AG10803 (cell line): Measurements from ENCODE around the gene FGD5.

Experiments used
- DNase-seq: peaks from one replicate; pipeline ENCODE4 v3.0.0; 2010; ENCODE audit warnings: low read depth
- H3K4me3 ChIP-seq: 2 replicates; pipeline ENCODE4 v1.5.1; 2011; ENCODE audit warnings: mild to moderate bottlenecking, low read length, control low read depth
- TF ChIP-seq, protein P1 (sequence below): conservative IDR thresholded peaks from 2 replicates; pipeline ENCODE4 v1.5.1; 2011; ENCODE audit warnings: mild to moderate bottlenecking, low read length, control low read depth, inconsistent platforms

Gene FGD5

GRCh38 chr3:14923476-14923875 lies 104.7 kb downstream of the FGD5 start:
- TF ChIP-seq, protein P1, sequence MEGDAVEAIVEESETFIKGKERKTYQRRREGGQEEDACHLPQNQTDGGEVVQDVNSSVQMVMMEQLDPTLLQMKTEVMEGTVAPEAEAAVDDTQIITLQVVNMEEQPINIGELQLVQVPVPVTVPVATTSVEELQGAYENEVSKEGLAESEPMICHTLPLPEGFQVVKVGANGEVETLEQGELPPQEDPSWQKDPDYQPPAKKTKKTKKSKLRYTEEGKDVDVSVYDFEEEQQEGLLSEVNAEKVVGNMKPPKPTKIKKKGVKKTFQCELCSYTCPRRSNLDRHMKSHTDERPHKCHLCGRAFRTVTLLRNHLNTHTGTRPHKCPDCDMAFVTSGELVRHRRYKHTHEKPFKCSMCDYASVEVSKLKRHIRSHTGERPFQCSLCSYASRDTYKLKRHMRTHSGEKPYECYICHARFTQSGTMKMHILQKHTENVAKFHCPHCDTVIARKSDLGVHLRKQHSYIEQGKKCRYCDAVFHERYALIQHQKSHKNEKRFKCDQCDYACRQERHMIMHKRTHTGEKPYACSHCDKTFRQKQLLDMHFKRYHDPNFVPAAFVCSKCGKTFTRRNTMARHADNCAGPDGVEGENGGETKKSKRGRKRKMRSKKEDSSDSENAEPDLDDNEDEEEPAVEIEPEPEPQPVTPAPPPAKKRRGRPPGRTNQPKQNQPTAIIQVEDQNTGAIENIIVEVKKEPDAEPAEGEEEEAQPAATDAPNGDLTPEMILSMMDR = no peak
- no peak for DNase-seq

DNA sequence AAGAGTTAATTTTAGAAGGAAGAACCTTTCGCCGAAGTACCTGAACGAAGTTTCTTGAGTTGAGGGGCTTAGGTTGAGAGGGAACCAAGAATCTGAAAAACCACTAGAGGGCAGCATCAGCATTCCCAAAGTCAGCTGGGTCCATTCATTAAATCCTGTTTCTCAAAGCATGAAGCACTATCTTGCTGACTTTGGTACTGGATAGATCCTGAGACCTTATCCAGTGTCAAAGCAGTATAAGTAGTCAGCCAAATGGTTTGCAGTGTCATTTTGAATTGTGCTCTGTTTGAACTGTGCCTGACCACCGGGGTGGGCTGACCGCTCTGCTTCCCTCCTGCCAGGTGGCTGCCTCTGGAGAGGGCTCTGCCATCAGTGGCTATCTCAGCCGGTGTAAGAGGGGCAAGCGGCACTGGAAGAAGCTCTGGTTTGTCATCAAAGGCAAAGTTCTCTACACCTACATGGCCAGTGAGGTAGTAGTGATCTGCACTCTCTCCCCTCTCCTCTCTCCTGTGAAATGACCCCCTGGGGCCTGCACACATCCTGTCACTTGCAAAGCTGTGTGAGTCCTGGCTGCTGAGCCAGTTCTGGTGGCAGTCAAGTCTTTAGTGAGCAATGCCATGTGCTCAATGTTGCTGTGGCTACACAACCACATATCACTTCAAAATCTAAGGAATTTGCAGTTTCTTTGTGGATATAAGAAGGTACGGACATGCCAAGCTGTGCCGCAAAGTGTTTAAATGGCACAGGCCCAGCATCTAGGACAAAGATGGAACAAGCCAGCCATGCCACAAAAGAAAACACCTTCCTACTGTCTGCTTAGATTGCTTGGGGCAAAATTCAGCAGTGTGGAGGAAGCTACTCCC lies 107.2 kb downstream of the FGD5 start:
- DNase-seq = peak; percentile 59

More at GRCh38 chr3:14923476-14923875, 104.7 kb downstream of the FGD5 start:
- no peak overlapping the region for H3K4me3 ChIP-seq

GRCh38 chr3:14926592-14926991 lies 107.8 kb downstream of the FGD5 start:
- H3K4me3 ChIP-seq = no peak overlapping the region
- no peak for DNase-seq
- TF ChIP-seq, protein P1 = no peak

More for the DNA sequence above, 107.2 kb downstream of the FGD5 start:
- TF ChIP-seq, protein P1 = peak; percentile 84
- no peak overlapping the region for H3K4me3 ChIP-seq

DNA sequence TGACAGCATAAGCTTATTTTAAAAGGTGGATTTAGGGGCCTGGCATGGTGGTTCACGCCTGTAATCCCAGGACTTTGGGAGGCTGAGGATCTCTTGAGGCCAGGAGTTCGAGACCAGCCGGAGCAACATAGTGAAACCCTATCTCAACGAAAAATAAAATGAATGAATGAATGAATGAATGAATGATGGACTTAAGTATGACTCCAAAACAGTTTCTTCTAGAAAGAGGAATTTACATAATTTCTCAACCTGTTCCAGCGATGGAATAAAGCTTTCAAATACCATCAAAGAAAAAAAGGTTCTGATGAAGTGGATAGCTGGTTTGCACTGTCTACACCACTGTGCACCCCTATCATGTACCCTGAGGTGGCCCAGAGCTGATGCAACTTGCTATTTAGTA lies 108.5 kb downstream of the FGD5 start:
- DNase-seq = no peak
- no peak overlapping the region for H3K4me3 ChIP-seq
- TF ChIP-seq, protein P1 = no peak

DNA sequence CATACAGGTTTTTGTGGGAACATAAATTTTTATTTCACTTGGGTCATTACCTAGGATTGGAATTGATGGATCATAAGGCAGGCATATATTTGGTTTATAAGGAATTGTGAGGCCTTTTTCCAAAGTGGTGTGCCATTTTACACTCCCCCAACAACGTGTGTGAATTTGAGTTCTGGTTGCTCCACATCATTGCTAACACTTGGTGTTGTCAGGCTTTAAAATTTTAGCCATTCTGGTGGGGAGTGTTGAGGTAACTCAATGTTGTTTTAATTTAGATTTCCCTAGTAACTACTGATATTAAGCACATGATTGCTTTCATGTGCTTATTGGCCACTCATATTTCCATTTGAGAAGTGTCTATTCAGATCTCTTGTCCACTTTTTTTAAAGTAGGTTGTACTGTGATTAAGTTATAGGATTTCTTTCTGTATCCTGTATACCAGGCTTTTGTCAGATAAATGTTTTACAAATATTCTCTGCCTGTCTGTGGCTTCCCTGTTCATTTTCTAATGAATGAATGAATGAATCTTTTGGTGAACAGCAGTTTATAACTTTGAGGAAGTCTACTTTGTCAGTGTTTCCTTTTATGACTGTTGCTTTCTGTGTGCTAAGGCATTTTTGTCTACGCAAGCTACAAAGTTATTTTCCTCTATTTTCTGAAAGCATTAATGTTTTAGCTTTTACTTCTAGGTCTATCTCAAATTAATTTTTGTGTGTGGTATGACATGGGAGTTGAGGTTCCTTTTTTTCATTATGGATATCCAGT lies 110.7 kb downstream of the FGD5 start:
- DNase-seq = no peak
- no peak overlapping the region for H3K4me3 ChIP-seq
- TF ChIP-seq, protein P1 = no peak

- H3K4me3 ChIP-seq = no peak overlapping the region
- DNase-seq = no peak
- TF ChIP-seq, protein P1 = no peak
Observed at GRCh38 chr3:14933820-14934425, 115.2 kb downstream of the FGD5 start.
